HG02759 (cell line): ENCODE results near the gene OSBPL3.

ENCODE experiments used
- ATAC-seq: cut with Tn5 transposase; IDR thresholded peaks from one replicate; pipeline ENCODE4 v1.9.1; 2021; ENCODE audit warnings: mild to moderate bottlenecking, moderate library complexity; ENCODE audit not compliant: unreplicated experiment

The OSBPL3 gene

GRCh38 chr7:24959735-24960485, 20.1 kb downstream of the OSBPL3 start:
- ATAC-seq: no peak

GRCh38 chr7:24958399-24958798, 21.6 kb downstream of the OSBPL3 start:
- no peak for ATAC-seq

- no peak for ATAC-seq
These were observed 24.0 kb downstream of the OSBPL3 start for GRCh38 chr7:24956021-24956420.

GRCh38 chr7:24955313-24955712, 24.7 kb downstream of the OSBPL3 start:
- no peak for ATAC-seq

DNA sequence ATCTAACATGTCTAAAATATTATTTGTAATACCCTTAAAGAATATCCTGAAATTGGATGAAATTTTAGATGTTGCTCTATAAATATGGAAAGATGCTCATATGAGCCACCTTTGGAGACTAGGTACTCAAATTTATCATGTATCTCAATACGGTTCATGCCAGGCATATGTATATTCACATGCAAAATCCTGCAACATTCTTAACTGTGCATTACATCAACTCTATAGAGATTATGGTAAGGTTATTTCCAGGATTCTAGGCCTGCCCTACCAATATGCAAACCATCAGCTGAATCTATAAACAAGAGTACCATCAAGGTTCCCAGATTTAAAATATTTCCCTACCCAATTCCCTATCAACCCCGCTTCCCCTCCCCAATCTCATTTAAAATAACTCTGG, 27.5 kb downstream of the OSBPL3 start:
- ATAC-seq: no peak

- ATAC-seq: no peak
These were observed 28.5 kb downstream of the OSBPL3 start for GRCh38 chr7:24951441-24951980.

DNA sequence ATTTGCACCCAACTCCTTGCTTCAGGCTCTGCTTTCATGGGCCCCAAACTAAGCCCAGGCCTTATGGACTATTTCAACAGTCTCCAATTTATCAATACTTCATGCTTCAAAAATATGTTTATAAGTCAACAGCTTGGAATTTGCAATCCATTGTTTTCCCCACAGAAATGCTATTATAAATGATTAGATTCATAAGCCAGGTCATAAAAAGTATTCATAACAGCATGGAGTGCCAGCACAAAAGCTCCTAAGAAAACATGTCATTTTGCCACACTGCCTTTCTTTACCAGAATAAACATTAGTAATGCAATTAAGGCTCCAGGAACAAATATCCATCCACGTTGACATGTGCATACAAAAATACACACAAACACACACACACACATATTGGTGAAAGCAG, 30.1 kb downstream of the OSBPL3 start:
- no peak for ATAC-seq

GRCh38 chr7:24948739-24949138, 31.2 kb downstream of the OSBPL3 start:
- no peak for ATAC-seq

DNA sequence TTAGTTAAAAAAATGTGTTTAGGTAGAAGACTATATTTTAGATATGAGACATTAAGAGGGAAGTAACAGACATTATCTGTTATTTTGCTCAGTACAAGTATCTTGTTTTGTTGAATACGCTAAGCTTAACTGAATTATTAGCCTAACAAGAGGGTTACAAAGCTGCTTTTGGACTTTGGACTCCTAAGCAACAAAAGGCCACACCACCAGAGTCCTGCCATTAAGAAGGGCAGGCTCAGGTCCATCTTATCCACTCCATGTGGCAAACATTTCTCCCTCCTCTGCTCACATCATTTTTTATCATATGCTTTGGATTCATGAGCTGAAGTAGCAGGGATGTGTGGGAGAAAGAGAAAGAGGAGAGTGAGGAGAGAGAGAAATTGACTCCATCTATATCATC, 33.5 kb downstream of the OSBPL3 start:
- ATAC-seq: no peak

DNA sequence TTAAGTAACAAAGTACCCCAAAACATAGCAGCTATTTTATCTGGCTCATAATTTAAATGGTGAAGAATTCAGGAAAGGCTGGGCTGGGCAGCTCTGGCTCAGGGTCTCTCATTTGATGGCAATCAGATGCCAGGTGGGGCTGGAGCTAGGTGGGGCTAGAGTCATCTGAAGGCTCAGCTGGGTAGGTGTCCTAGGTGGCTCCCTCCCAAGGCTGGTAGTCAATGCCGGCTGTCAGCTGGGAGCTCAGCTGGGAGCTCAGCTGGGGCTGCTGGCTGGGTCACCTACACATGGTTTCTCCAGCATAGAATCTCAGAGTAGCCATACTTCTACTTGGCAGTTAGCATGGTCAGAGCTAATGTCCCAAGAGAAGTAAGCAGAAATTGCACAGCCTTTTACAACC, 34.1 kb downstream of the OSBPL3 start:
- ATAC-seq: no peak

DNA sequence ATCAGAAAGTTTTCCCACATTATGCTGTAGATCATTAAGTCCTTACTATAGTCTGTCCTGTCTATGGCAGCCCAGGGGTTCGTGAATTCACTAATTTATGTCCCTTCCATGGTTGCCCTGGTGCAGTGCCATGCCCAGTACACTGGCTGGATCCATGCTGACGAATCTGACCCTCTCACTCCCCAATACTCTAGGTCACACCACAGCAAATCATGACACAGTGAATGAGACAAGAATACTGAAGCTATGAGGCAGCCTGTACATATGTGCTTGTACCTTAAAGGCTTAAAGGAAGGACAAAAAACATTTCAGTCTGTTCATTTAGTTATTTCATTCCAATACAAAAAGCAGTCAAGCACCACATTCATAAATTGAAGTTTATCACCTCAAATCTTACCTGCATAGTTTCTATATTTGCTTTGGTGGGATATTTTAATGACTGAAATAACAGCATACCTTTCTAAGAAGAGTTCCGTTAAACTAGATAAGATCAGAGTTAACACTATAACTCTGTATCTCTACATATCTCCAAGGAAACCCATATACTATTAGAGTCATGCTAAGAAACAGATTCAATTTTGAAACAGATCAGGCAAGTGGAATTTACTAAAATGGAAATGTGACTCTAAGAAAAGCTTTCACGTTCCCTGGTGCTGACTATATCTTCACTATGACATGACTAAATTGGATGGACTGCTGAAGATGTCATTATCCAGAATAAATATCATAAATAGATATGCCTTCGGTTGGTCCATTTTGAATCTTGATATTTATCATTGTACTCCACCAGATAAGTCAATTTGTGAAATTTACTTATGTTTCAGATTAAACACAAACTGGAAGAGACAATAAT, 36.7 kb downstream of the OSBPL3 start:
- no peak for ATAC-seq

DNA sequence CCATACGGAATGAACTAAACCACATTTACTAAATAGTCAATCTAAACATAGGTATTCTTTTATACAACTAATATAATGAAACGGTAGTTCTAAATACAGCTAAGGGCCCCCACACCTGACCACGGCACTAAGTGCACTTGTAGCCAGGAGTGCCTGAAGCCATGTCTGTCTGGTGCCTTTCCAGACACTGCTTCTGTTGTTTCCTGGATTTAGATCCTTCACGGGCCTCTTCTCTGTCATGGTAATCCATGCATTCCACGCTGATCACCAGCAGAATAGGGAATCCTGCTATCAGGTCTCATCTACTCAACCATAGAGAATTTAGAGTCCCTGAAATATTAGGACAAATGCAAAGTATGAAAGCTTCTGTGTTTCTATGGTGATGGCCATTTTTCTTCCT, 37.8 kb downstream of the OSBPL3 start:
- no peak for ATAC-seq

- no peak for ATAC-seq
These were observed 40.6 kb downstream of the OSBPL3 start for GRCh38 chr7:24939416-24939815.

DNA sequence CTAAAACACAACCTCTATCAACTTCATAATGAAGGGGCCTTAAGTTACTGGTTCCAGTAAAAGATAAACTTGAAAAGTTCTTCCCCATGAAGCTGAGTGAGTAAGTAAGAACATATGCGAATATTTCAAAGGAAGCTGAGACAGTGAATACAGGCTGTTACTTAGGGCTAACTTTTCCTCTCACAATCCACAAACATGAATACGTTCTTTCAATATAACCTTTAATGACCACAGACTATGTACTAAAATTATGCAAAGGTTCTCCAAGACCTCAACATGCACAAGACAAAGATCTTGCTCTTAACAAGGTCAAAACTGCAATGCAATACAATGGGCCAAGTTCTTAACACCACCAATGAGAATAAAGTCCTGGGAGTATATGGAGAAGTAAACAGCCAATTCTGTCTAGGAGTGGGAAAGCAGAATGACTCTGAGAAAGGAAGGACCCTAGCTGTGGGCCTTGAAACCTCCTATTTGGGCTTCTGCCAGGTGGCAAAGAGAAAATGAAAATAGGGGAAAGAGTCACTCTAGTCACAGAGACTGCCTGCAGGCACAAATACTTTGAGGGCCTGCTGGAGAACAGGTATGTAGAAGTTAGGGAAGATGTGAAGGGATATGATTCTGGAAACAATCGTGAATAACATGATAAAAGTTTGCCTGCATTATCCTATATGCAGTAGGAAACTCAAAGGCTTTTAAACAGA, 43.7 kb downstream of the OSBPL3 start:
- peak; percentile 69 for ATAC-seq

DNA sequence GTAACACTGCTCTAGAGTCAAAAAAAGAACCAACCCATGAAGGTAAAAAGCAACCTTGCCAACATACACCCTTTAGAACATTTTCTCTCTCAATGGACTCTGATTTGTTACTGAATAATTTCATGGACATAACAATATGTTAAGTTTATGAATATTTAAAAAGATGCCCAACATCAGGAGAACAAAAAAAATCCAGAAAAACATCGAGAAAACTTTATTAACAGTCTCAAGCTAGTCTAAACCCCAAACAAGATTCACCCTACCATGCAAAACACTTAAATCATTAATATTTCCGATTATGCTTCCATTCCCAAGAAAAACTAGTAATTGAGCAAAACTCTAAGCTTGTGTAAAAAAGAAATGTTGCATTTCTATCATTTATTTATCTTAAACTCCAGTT, 46.7 kb downstream of the OSBPL3 start:
- ATAC-seq: no peak

- no peak for ATAC-seq
These were observed 47.2 kb downstream of the OSBPL3 start for GRCh38 chr7:24932815-24933214.

GRCh38 chr7:24932389-24932788, 47.6 kb downstream of the OSBPL3 start:
- no peak for ATAC-seq

GRCh38 chr7:24931844-24932243, 48.1 kb downstream of the OSBPL3 start:
- no peak for ATAC-seq

- no peak for ATAC-seq
These were observed 49.1 kb downstream of the OSBPL3 start for GRCh38 chr7:24930856-24931255.

GRCh38 chr7:24926623-24927524, 53.1 kb downstream of the OSBPL3 start:
- ATAC-seq: no peak
